ENCODE measurements around the gene MRI1.

- TF ChIP-seq SP1 (IDR thresholded peaks at IDR 0.05) (no peak), HDGF (IDR thresholded peaks at IDR 0.05; ENCODE audit: borderline replicate concordance) (no peak), L3MBTL2 (conservative IDR thresholded peaks at IDR 0.05) (no peak), FOXM1 (IDR thresholded peaks at IDR 0.05; ENCODE audit: borderline replicate concordance) (no peak)
Observed at GRCh38 chr19:13778847-13779246, 14.5 kb downstream of the MRI1 start.
